H1 (cell line): ENCODE results near the gene NID1. TPM values are rescaled to one million over a fixed set of nuclear protein-coding genes. Genes with fewer than 3 reads are reported as not detected.

Experiments
- CTCF ChIA-PET: fragments of 300-600 bp; sonication (Branson Sonifier 250); formaldehyde crosslinking; loops from one replicate; lab custom pipeline; 2021; ENCODE audit not compliant: partially characterized antibody; lab: Charles Lee
- POLR2A ChIA-PET: fragments of 300-600 bp; sonication (Branson Sonifier 250); formaldehyde crosslinking; loops from one replicate; lab custom pipeline; 2021; ENCODE audit warnings: inconsistent platforms; ENCODE audit not compliant: partially characterized antibody; lab: Charles Lee
- DNase-seq, 2 experiments: peaks; one replicate each; pipeline versions ENCODE4 v3.0.0 to v3.0.0-alpha.2; 2010 to 2022; ENCODE audit warnings: low spot score in 2 of 2, low read depth in 1 of 2, mixed read lengths in 1 of 2
- FAIRE-seq: peaks from 2 replicates; lab custom pipeline; 2011; peaks lifted over from hg19 to GRCh38; lab: Jason Lieb, UNC
- H2AFZ ChIP-seq: 2 replicates; pipeline ENCODE4 v1.8.1; 2012; ENCODE audit warnings: low read length, inconsistent platforms
- H2AK5ac ChIP-seq: 2 replicates; pipeline ENCODE4 v1.6.1; 2013; ENCODE audit warnings: low read depth, low read length
- H2BK120ac ChIP-seq: replicated peaks from 2 replicates; pipeline ENCODE3; 2013; ENCODE audit warnings: low read depth, low read length, inconsistent platforms
- H2BK12ac ChIP-seq: 2 replicates; pipeline ENCODE4 v1.6.1; 2013; ENCODE audit warnings: low read depth, low read length
- H2BK15ac ChIP-seq: 2 replicates; pipeline ENCODE4 v1.6.1; 2013; ENCODE audit warnings: low read length
- H2BK20ac ChIP-seq: 2 replicates; pipeline ENCODE4 v1.6.1; 2013; ENCODE audit warnings: low read length
- H2BK5ac ChIP-seq: 2 replicates; pipeline ENCODE4 v1.6.1; 2013; ENCODE audit warnings: low read depth, low read length
- H3K14ac ChIP-seq: 2 replicates; pipeline ENCODE4 v1.6.1; 2013; ENCODE audit warnings: inconsistent platforms; ENCODE audit not compliant: insufficient read length
- H3K18ac ChIP-seq: 2 replicates; pipeline ENCODE4 v1.6.1; 2013; ENCODE audit warnings: low read length; ENCODE audit errors: extremely low read depth
- H3K23ac ChIP-seq: 2 replicates; pipeline ENCODE4 v1.6.1; 2013; ENCODE audit warnings: inconsistent platforms; ENCODE audit not compliant: insufficient read length
- H3K23me2 ChIP-seq: 2 replicates; pipeline ENCODE4 v1.6.1; 2013; ENCODE audit warnings: low read depth, low read length
- H3K27ac ChIP-seq: 2 replicates; pipeline ENCODE4 v1.6.1; 2011; ENCODE audit warnings: low read depth, low read length, inconsistent platforms
- H3K27me3 ChIP-seq, 4 experiments: replicated peaks in 1 of 4; 1 replicate in 1 of 4; 2 replicates in 3 of 4; pipeline versions ENCODE4 v1.6.1 to v1.8.1; 2011 to 2013; ENCODE audit warnings: low read length in 3 of 4, mild to moderate bottlenecking in 3 of 4, inconsistent platforms in 2 of 4, mixed read lengths in 2 of 4, moderate library complexity in 1 of 4; ENCODE audit not compliant: control insufficient read depth in 3 of 4, insufficient read depth in 3 of 4; ENCODE audit errors: extremely low read depth in 1 of 4
- H3K36me3 ChIP-seq, 4 experiments: 2 replicates each; pipeline versions ENCODE4 v1.6.1 to v1.8.1; 2011 to 2013; ENCODE audit warnings: mild to moderate bottlenecking in 4 of 4, low read length in 3 of 4, moderate library complexity in 2 of 4, control low read depth in 1 of 4, inconsistent platforms in 1 of 4; ENCODE audit not compliant: insufficient read depth in 4 of 4, control insufficient read depth in 2 of 4
- H3K4ac ChIP-seq: replicated peaks from 2 replicates; pipeline ENCODE3; 2013; ENCODE audit warnings: low read length, low read depth, mixed read lengths, inconsistent platforms; ENCODE audit not compliant: insufficient read length
- H3K4me1 ChIP-seq, 4 experiments: replicated peaks in 1 of 4; 1 replicate in 1 of 4; 2 replicates in 3 of 4; pipeline versions ENCODE4 v1.6.1 to v1.8.1; 2011 to 2013; ENCODE audit warnings: low read length in 3 of 4, inconsistent platforms in 2 of 4, mixed read lengths in 1 of 4; ENCODE audit not compliant: insufficient read depth in 4 of 4, control insufficient read depth in 3 of 4
- H3K4me2 ChIP-seq, 2 experiments: 2 replicates each; pipeline versions ENCODE4 v1.6.1 to v1.8.1; 2011 to 2013; ENCODE audit warnings: low read depth in 2 of 2, low read length in 2 of 2, control low read depth in 1 of 2, inconsistent platforms in 1 of 2, mild to moderate bottlenecking in 1 of 2; ENCODE audit not compliant: insufficient read depth in 1 of 2
- H3K4me3 ChIP-seq, 4 experiments: fragments of 200-600, 300-600 bp in 1 of 4; sonication (generic), shearing (Covaris generic), sonication (Bioruptor Twin) in 1 of 4; 2 replicates each; pipeline versions ENCODE4 v1.5.1 to v1.8.1; 2011 to 2016; ENCODE audit warnings: low read length in 4 of 4, low read depth in 3 of 4, control low read depth in 2 of 4, inconsistent platforms in 2 of 4, mild to moderate bottlenecking in 2 of 4, mixed read lengths in 1 of 4, moderate library complexity in 1 of 4; ENCODE audit not compliant: insufficient read depth in 2 of 4; ENCODE audit errors: extremely low read depth in 1 of 4
- H3K56ac ChIP-seq: replicated peaks from 2 replicates; pipeline ENCODE3; 2013; ENCODE audit warnings: low read depth, mild to moderate bottlenecking, mixed read lengths, low read length, inconsistent platforms; ENCODE audit not compliant: insufficient read length
- H3K79me1 ChIP-seq: 2 replicates; pipeline ENCODE4 v1.6.1; 2013; ENCODE audit warnings: low read depth, low read length, control low read depth
- H3K79me2 ChIP-seq, 2 experiments: 2 replicates each; pipeline versions ENCODE4 v1.6.1 to v1.8.1; 2012 to 2013; ENCODE audit warnings: low read length in 2 of 2, mild to moderate bottlenecking in 2 of 2, inconsistent platforms in 1 of 2; ENCODE audit not compliant: insufficient read depth in 2 of 2, control insufficient read depth in 1 of 2
- H3K9ac ChIP-seq, 4 experiments: replicated peaks in 1 of 4; 1 replicate in 1 of 4; 2 replicates in 3 of 4; pipeline versions ENCODE4 v1.6.1 to v1.8.1; 2011 to 2013; ENCODE audit warnings: low read depth in 3 of 4, low read length in 3 of 4, control low read depth in 2 of 4, mild to moderate bottlenecking in 2 of 4, moderate library complexity in 2 of 4, inconsistent platforms in 1 of 4; ENCODE audit errors: extremely low read depth in 1 of 4
- H3K9me3 ChIP-seq, 2 experiments: 2 replicates each; pipeline versions ENCODE4 v1.6.1 to v1.8.1; 2012 to 2013; ENCODE audit warnings: mild to moderate bottlenecking in 2 of 2, moderate library complexity in 2 of 2, control low read depth in 1 of 2, inconsistent platforms in 1 of 2, low read depth in 1 of 2, low read length in 1 of 2, mixed read lengths in 1 of 2; ENCODE audit not compliant: insufficient read depth in 2 of 2
- H4K20me1 ChIP-seq, 2 experiments: replicated peaks in 1 of 2; 2 replicates each; pipeline versions ENCODE3 to v1.8.1; 2011 to 2013; ENCODE audit warnings: inconsistent platforms in 2 of 2, low read length in 2 of 2, mild to moderate bottlenecking in 1 of 2; ENCODE audit not compliant: insufficient read depth in 2 of 2, control insufficient read depth in 1 of 2
- H4K5ac ChIP-seq: 2 replicates; pipeline ENCODE4 v1.6.1; 2013; ENCODE audit warnings: low read length, low read depth, mixed read lengths, inconsistent platforms; ENCODE audit not compliant: insufficient read length
- H4K8ac ChIP-seq: 2 replicates; pipeline ENCODE4 v1.8.0; 2013; ENCODE audit warnings: mild to moderate bottlenecking, moderate library complexity, low read length, inconsistent platforms; ENCODE audit not compliant: insufficient read depth; ENCODE audit errors: extremely low read depth
- H4K91ac ChIP-seq: replicated peaks from 2 replicates; pipeline ENCODE3; 2013; ENCODE audit warnings: low read length, mixed read lengths, inconsistent platforms; ENCODE audit not compliant: insufficient read length
- HDAC6 ChIP-seq: IDR thresholded peaks from one replicate; pipeline ENCODE4 v1.7.1; 2012; ENCODE audit warnings: low read depth, mild to moderate bottlenecking, inconsistent platforms, low read length, moderate library complexity
- POLR2A ChIP-seq, 2 experiments: IDR thresholded peaks; 1 replicate in 1 of 2; 2 replicates in 1 of 2; pipeline ENCODE4 v1.6.1; 2011; ENCODE audit warnings: low read depth in 2 of 2, low read length in 2 of 2, mild to moderate bottlenecking in 2 of 2; ENCODE audit errors: control extremely low read depth in 1 of 2
- SP4 ChIP-seq: IDR thresholded peaks from 2 replicates; pipeline ENCODE4 v1.6.1; 2012; ENCODE audit warnings: low read length, inconsistent platforms
- ZNF274 ChIP-seq: IDR thresholded peaks from 2 replicates; pipeline ENCODE4 v1.7.0; 2012; ENCODE audit warnings: low read length, borderline replicate concordance; ENCODE audit errors: extremely low read depth
- WGBS, 2 experiments: shearing (Covaris generic) in 1 of 2; methylation state at CpG; one replicate each; pipeline versions ENCODE4 v1.1.6 to v1.1.7; 2013 to 2015; ENCODE audit warnings: low lambda C conversion rate in 2 of 2, mixed read lengths in 2 of 2, inconsistent platforms in 1 of 2, low coverage in 1 of 2, missing lambda C conversion rate in 1 of 2; ENCODE audit not compliant: insufficient replicate concordance in 2 of 2, insufficient coverage in 1 of 2, insufficient read length in 1 of 2; ENCODE audit errors: extremely low coverage in 1 of 2, missing lambda C conversion rate in 1 of 2; 5-methylcytosine and 5-hydroxymethylcytosine counted together
- polyA plus RNA-seq, 7 experiments: library from polyadenylated mRNA; depleted of rRNA in 3 of 7; stranded (reverse) in 5 of 7; unstranded in 2 of 7; fragments of >200 nt in 5 of 7; fragments of 200-250 nt in 2 of 7; gene quantifications; 1 replicate in 5 of 7; 2 replicates in 1 of 7; 4 replicates in 1 of 7; pipeline versions ENCODE4 v1.2.1 to v1.2.3, GENCODE V29; 2011 to 2013; ENCODE audit warnings: missing spikeins in 2 of 7, mixed read lengths in 2 of 7
- total RNA-seq: library from RNA; stranded (reverse); fragmentation: NEBNext Ultra II Directional; extraction: Animal tissue kit (Norgen Biotek cat#: 25700); gene quantifications from 2 replicates; pipeline ENCODE4 v1.2.1, GENCODE V29; 2021

Gene NID1
- total and polyA plus RNA-seq, 2 of the 8 experiments (the other 6 are each of a cell fraction or from before 2014, with no cell fraction given), result 20.9 to 25.4 TPM

DNA sequence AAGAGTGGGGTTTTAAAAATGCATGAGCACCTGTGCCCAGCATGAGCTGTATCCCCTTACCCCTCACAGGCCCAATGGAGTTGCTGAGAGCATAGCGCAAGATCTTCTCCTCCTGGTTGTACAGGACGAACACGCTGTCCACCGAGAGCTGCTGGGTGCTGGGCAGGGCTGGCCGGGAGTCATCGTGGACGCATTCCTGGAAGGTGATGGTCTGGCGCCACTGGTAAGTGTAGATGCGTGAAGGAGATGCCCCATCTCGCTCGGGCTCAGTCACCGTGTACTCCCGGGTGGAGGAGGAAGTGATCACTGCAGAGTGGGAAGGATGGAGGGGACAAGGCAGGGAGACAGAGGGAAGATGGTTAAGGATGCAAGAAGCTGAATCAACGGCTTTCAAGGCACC is 39.1 kb downstream of the NID1 start:
- FAIRE-seq, result no peak
- Histone ChIP-seq H3K27ac (no peak overlapping the region), H3K18ac (no peak overlapping the region), H2BK20ac (no peak overlapping the region), H4K20me1 (peaks cover 0 to 2% of the 10 kb centered on the region in 2 experiments), H4K91ac (no peak overlapping the region), H3K79me2 (no peaks in the 10 kb centered on the region), H2BK120ac (no peak overlapping the region), H4K8ac (no peak overlapping the region), H2AK5ac (no peak overlapping the region), H3K9me3 (no peaks in the 10 kb centered on the region), H3K56ac (no peak overlapping the region), H2BK15ac (no peak overlapping the region), H3K36me3 (no peaks in the 10 kb centered on the region; a peak in 1 of 8 replicates), H3K27me3 (no peaks in the 10 kb centered on the region), H4K5ac (no peak overlapping the region), H3K14ac (no peak overlapping the region), H3K23me2 (no peaks in the 10 kb centered on the region), H3K4me1 (no peaks in the 10 kb centered on the region), H2BK5ac (no peak overlapping the region), H3K4ac (no peak overlapping the region)
- DNase-seq, result no peak
- CTCF ChIA-PET, result interaction anchor here (0.5 kb wide), 1 partner anchor 67 kb away, joined by 3 read pairs; no protein-coding TSS in a partner anchor
- TF ChIP-seq POLR2A (IDR thresholded peaks at IDR 0.05; ENCODE audit: control extremely low read depth in 1 of 2, low read depth in 2 of 2, low read length in 2 of 2), result no peak
- TF ChIP-seq ZNF274, result no peak
- no peak for TF ChIP-seq HDAC6
- no peak for TF ChIP-seq SP4
- TF ChIP-seq, all 59 proteins: peak for 0
- H3K4me3 ChIP-seq, result no peak overlapping the region
- 95% methylated on average over 14 of the region's 14 CpGs; no CpG with 5 or more reads in 1 of the 2 experiments for WGBS, 2 experiments
- no peak overlapping the region for H3K4me2 ChIP-seq
- H2BK12ac ChIP-seq, result no peak overlapping the region
- no peak overlapping the region for H3K23ac ChIP-seq
- H3K9ac ChIP-seq, result no peak overlapping the region
- POLR2A ChIA-PET, result no interaction called here
- no peak overlapping the region for H2AFZ ChIP-seq
- H3K79me1 ChIP-seq, result no peaks in the 10 kb centered on the region
